Breast epithelium (tissue), 4 donors: Measurements from ENCODE around the gene ZMYND15. TPM values are rescaled to one million over a fixed set of nuclear protein-coding genes. Genes with fewer than 3 reads are reported as not detected.

Source experiments
- DNase-seq, 2 donors: peaks; one replicate each; pipeline ENCODE4 v3.0.0-alpha.2; 2019; ENCODE audit warnings: low spot score in 2 of 2
- H3K27ac ChIP-seq, 2 donors: fragments of 200-600 bp; sonication (generic) in 1 of 2; one replicate each; pipeline ENCODE4 v1.5.1; 2016 to 2019; ENCODE audit warnings: mild to moderate bottlenecking in 1 of 2
- H3K27me3 ChIP-seq, 2 donors: fragments of 200-600 bp; sonication (generic) in 1 of 2; one replicate each; pipeline versions ENCODE4 v1.5.1 to v1.6.0; 2017 to 2019; ENCODE audit warnings: control low read depth in 1 of 2, mild to moderate bottlenecking in 1 of 2
- H3K36me3 ChIP-seq: fragments of 200-600 bp; one replicate; pipeline ENCODE4 v1.5.1; 2019
- H3K4me1 ChIP-seq, 2 donors: fragments of 200-600 bp; sonication (generic); one replicate each; pipeline ENCODE4 v1.5.1; 2016 to 2019; ENCODE audit warnings: control low read depth in 1 of 2
- H3K4me3 ChIP-seq, 3 donors: fragments of 200-600 bp; sonication (generic); 1 replicate in 2 of 3; 2 replicates in 1 of 3; pipeline ENCODE4 v1.5.1; 2016 to 2019; ENCODE audit warnings: mild to moderate bottlenecking in 3 of 3, moderate library complexity in 2 of 3
- H3K9me3 ChIP-seq, 2 donors: fragments of 200-600 bp; sonication (generic) in 1 of 2; one replicate each; pipeline ENCODE4 v1.5.1; 2016 to 2019; ENCODE audit warnings: control low read depth in 1 of 2
- POLR2A ChIP-seq: fragments of 450-650 bp; IDR thresholded peaks from one replicate; pipeline ENCODE4 v1.6.1; 2016; ENCODE audit warnings: antibody characterized with exemption, mild to moderate bottlenecking, moderate library complexity
- POLR2AphosphoS5 ChIP-seq, 3 donors: sonication (generic); formaldehyde crosslinking; IDR thresholded peaks; one replicate each; pipeline ENCODE4 v1.6.1; 2017; ENCODE audit warnings: antibody characterized with exemption in 3 of 3
- intact Hi-C: fragments of 100-400 bp; cut with DNase I; formaldehyde crosslinking; loops from one replicate; pipeline ENCODE4 v1.15.1; 2023; ENCODE audit warnings: low total_unique reads
- total RNA-seq, 3 donors: library from RNA; depleted of rRNA; stranded (reverse); fragments of >200 nt; gene quantifications; one replicate each; pipeline ENCODE4 v1.1.0, GENCODE V29; 2016
- TF ChIP-seq, protein P1 (sequence below), 3 donors: fragments of 450-650 bp; IDR thresholded peaks; one replicate each; pipeline ENCODE4 v1.5.1; 2016 to 2017; ENCODE audit warnings: antibody characterized with exemption in 3 of 3, mild to moderate bottlenecking in 3 of 3, moderate library complexity in 3 of 3

Gene ZMYND15
- total RNA-seq, 3 donors from 2014 or later = 0.96 to 2.3 (median 0.98) TPM

DNA sequence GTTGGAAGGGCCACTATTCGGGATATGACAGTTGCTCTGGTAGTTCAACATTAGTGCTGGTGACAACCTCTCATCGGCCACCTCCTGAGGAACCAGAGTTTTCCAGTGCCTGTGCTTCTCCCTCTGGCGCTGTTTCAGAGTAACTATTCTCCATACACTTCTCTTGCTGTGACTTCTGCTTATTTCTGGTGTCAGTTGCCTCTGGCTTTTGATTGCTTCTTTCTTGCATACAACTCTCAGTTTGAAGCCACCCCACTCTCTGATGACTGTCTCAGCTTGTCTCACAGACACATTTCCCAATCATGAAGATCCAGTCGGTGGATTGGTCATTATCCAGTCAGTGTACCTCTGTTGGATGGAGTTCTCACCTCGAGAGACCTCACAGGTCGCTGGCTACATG lies 28.7 kb downstream of the ZMYND15 start:
- Histone ChIP-seq H3K4me3 (no peak overlapping the region), H3K36me3 (no peaks in the 10 kb centered on the region), H3K27ac (no peak overlapping the region), H3K9me3 (no peaks in the 10 kb centered on the region), H3K27me3 (no peaks in the 10 kb centered on the region), H3K4me1 (no peaks in the 10 kb centered on the region)
- TF ChIP-seq POLR2A = no peak
- TF ChIP-seq POLR2AphosphoS5 (IDR thresholded peaks at IDR 0.05) = no peak
- TF ChIP-seq, protein P1, sequence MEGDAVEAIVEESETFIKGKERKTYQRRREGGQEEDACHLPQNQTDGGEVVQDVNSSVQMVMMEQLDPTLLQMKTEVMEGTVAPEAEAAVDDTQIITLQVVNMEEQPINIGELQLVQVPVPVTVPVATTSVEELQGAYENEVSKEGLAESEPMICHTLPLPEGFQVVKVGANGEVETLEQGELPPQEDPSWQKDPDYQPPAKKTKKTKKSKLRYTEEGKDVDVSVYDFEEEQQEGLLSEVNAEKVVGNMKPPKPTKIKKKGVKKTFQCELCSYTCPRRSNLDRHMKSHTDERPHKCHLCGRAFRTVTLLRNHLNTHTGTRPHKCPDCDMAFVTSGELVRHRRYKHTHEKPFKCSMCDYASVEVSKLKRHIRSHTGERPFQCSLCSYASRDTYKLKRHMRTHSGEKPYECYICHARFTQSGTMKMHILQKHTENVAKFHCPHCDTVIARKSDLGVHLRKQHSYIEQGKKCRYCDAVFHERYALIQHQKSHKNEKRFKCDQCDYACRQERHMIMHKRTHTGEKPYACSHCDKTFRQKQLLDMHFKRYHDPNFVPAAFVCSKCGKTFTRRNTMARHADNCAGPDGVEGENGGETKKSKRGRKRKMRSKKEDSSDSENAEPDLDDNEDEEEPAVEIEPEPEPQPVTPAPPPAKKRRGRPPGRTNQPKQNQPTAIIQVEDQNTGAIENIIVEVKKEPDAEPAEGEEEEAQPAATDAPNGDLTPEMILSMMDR (IDR thresholded peaks at IDR 0.05) = no peak
- intact Hi-C loops = no loop called here
- DNase-seq = no peak

DNA sequence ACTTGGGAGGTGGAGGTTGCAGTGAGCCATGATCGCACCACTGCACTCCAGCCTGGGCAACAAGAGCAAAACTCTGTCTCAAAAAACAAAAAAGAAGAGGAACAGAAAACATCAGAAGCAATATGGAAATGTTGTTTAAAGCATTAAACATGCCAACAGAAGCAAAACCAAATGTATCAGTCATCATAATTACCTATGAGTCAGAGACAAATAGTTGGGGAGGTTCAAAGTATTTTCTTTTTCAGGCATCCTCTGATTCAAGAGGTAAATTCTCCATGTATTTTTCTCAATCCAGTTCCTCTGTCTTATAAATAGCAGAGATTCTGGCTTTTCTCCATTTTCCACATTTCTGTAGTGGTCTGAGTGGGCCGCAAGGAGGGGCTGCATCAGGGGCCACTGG lies 30.0 kb downstream of the ZMYND15 start:
- Histone ChIP-seq H3K27ac (no peak overlapping the region), H3K27me3 (no peaks in the 10 kb centered on the region), H3K36me3 (no peaks in the 10 kb centered on the region), H3K4me3 (no peak overlapping the region), H3K9me3 (no peaks in the 10 kb centered on the region), H3K4me1 (no peaks in the 10 kb centered on the region)
- no peak for TF ChIP-seq POLR2AphosphoS5 (IDR thresholded peaks at IDR 0.05)
- TF ChIP-seq POLR2A = no peak
- TF ChIP-seq, protein P1 (IDR thresholded peaks at IDR 0.05) = no peak
- DNase-seq = no peak
- intact Hi-C loops = no loop called here

DNA sequence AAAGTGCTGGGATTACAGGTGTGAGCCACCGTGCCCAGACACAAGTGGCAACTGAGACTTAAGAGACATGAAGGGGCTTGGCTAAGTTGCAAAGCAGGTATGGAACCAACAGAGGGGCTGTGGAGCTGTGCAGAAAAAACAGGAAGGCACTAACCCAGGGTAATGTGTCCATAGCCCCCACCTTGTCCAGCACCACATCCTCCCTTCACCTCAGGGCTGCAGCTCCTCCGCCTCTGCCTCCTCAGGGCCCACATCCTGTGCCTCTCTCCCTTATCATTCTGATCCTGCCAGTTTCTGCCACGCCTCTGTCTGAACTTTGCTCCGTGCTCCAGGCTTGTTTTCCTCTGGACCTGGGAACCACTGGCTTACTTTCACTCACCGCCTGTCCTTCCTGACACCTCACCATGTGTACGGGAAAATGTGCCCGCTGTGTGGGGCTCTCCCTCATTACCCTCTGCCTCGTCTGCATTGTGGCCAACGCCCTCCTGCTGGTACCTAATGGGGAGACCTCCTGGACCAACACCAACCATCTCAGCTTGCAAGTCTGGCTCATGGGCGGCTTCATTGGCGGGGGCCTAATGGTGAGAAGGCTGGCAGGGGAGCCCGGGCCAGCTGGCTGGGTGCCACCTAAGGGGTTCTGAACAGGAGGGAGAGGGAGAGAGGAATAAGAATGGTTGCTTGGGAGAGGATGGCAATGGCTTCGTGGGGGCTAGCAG lies 32.0 kb downstream of the ZMYND15 start, which contains the start of gene TM4SF5:
Gene TM4SF5, plus strand, starts transcription at position 368 of the 716 bp plus-strand sequence. Its CDS starts 37 bp downstream, at position 405.
- Histone ChIP-seq H3K27me3 (no peaks in the 10 kb centered on the region), H3K4me3 (no peak within 1 kb of the TSS), H3K4me1 (no peaks in the 10 kb centered on the region), H3K36me3 (no peaks in the 10 kb centered on the region), H3K27ac (no peak within 1 kb of the TSS), H3K9me3 (no peaks in the 10 kb centered on the region)
- intact Hi-C loops = no loop called here
- DNase-seq = no peak
- TF ChIP-seq, protein P1 (IDR thresholded peaks at IDR 0.05) = no peak

DNA sequence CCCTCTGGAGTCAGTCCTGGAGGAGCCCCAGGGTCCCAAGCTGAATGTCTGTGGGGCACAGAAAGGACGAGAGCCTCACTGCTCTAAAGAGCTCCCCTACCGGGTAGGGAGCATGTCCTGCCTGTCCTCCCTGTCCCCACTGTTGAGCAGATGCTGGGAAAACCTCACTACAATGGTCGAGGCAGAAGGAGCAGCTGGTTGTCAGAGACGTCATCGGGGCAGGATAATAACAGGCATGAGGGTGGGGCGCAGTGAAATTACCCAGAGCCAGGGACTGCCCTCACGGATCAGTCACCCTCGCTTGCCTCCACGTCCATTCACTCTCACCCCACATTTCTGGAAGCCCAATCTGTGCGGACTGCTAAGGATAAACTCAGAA lies 32.6 kb downstream of the ZMYND15 start:
- TF ChIP-seq, protein P1 (IDR thresholded peaks at IDR 0.05) = no peak
- TF ChIP-seq POLR2AphosphoS5 (IDR thresholded peaks at IDR 0.05) = no peak
- no peak overlapping the region for H3K4me3 ChIP-seq
- no peaks in the 10 kb centered on the region for H3K27me3 ChIP-seq
- DNase-seq = no peak
- H3K27ac ChIP-seq = no peak overlapping the region
- H3K9me3 ChIP-seq = no peaks in the 10 kb centered on the region
- no peaks in the 10 kb centered on the region for H3K4me1 ChIP-seq
- intact Hi-C loops = no loop called here
- no peaks in the 10 kb centered on the region for H3K36me3 ChIP-seq

DNA sequence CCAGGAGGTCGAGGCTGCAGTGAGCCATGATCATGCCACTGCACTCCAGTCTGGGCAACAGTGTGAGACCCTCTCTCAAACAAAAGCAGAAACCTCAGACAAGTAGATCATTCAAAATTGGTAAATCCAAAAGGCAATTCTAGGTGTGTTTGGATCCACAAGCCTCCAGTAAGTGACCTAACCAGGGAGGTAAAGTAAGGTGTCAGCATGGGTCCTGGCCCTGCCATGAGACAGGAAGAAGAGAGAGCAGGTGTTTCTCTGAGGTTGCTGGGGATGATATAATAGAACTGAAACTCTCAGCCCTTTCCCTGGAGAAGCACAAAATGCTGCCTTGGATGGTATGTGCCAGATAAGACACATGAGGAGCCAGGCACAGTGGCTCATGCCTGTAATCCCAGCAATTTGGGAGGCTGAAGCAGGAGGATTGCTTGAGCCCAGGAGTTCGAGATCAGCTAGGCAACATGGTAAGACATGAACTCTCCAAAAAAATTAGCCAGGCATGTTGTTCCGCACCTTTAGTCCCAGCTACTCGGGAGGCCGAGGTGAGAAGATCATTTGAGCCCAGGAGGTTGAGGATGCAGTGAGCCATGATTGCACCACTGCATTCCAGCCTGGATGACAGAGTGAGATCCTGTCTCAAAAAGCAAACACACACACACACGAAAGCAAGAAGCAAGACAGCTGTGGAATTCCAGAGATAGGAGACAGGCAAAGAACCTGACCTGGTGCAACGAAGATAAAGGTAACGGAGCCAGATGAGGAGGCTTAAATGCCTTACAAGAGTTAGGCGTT lies 38.5 kb downstream of the ZMYND15 start:
- no peak overlapping the region for H3K27ac ChIP-seq
- no peak overlapping the region for H3K4me3 ChIP-seq
- intact Hi-C loops = no loop called here
- H3K9me3 ChIP-seq = no peaks in the 10 kb centered on the region
- no peaks in the 10 kb centered on the region for H3K36me3 ChIP-seq
- peaks cover 4 to 9% of the 10 kb centered on the region in 2 donors for H3K27me3 ChIP-seq
- H3K4me1 ChIP-seq = no peaks in the 10 kb centered on the region
- DNase-seq = no peak
- no peak for TF ChIP-seq POLR2AphosphoS5 (IDR thresholded peaks at IDR 0.05)
